ENCODE data around the gene TMEM143. TPM values are rescaled to one million over a fixed set of nuclear protein-coding genes. Genes with fewer than 3 reads are reported as not detected.
"Not testable (repeated sequence)": the region's sequence is repeated elsewhere in the genome, so short reads cannot be mapped to it uniquely, and the experiment has no call there.

The TMEM143 gene
- total RNA-seq, 1 donor from 2014 or later, result 8.5 TPM

DNA sequence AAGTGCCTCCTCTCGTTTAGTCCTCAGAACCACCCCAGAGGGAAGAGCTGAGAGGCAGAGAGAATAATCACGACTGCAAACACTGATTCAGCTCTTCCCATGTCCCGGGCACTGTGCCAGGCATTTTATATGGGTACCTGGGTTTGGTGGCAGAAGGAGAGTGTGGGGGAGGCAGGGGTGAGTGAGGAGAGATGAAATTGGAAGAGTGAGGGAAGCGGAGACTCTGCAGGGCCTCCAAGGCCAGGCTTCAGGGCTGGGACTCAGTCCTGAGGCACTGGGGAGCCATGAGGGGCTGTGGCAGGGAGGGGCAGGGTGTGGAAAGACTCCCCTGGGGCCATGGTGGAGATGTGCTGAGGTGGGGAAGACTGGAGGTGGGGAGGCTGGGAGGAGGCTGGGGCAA is 9.2 kb upstream of the TMEM143 start:
- TF ChIP-seq, protein P1, sequence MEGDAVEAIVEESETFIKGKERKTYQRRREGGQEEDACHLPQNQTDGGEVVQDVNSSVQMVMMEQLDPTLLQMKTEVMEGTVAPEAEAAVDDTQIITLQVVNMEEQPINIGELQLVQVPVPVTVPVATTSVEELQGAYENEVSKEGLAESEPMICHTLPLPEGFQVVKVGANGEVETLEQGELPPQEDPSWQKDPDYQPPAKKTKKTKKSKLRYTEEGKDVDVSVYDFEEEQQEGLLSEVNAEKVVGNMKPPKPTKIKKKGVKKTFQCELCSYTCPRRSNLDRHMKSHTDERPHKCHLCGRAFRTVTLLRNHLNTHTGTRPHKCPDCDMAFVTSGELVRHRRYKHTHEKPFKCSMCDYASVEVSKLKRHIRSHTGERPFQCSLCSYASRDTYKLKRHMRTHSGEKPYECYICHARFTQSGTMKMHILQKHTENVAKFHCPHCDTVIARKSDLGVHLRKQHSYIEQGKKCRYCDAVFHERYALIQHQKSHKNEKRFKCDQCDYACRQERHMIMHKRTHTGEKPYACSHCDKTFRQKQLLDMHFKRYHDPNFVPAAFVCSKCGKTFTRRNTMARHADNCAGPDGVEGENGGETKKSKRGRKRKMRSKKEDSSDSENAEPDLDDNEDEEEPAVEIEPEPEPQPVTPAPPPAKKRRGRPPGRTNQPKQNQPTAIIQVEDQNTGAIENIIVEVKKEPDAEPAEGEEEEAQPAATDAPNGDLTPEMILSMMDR (IDR thresholded peaks at IDR 0.05; ENCODE audit: unreplicated experiment), result no peak
- peaks cover 2% of the 10 kb centered on the region for H3K27me3 Mint-ChIP-seq (ENCODE audit: unreplicated experiment)
- H3K9me3 Mint-ChIP-seq (ENCODE audit: unreplicated experiment), result no peaks in the 10 kb centered on the region
- H3K4me3 Mint-ChIP-seq (ENCODE audit: unreplicated experiment), result no peak overlapping the region
- peak overlapping the region; percentile 18 for H3K27ac Mint-ChIP-seq (ENCODE audit: unreplicated experiment)
- no peak for DNase-seq (ENCODE audit: low spot score)
- no peaks in the 10 kb centered on the region for H3K36me3 Mint-ChIP-seq (ENCODE audit: low read depth, unreplicated experiment)
- no peaks in the 10 kb centered on the region for H3K4me1 Mint-ChIP-seq (ENCODE audit: unreplicated experiment)

DNA sequence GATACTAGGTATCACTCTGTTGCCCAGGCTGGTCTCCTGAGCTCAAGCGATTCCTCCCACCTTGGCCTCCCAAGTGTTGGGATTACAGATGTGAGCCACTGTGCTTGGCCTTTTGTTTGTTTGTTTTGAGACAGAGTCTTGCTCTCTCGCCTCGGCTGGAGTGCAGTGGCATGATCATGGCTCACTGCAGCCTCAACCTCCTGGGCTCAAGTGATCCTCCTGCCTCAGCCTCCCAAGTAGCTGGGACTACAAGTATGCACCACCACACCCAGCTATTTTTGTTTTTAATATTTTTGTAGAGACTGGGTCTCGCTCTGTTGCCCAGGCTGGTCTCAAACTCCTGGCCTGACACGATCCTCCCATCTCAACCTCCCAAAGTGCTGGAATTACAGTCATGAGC is 8.0 kb upstream of the TMEM143 start:
- H3K9me3 Mint-ChIP-seq (ENCODE audit: unreplicated experiment); H3K4me1 Mint-ChIP-seq (ENCODE audit: unreplicated experiment); DNase-seq (ENCODE audit: low spot score); H3K36me3 Mint-ChIP-seq (ENCODE audit: low read depth, unreplicated experiment); H3K27ac Mint-ChIP-seq (ENCODE audit: unreplicated experiment); H3K27me3 Mint-ChIP-seq (ENCODE audit: unreplicated experiment); H3K4me3 Mint-ChIP-seq (ENCODE audit: unreplicated experiment): not testable (repeated sequence)

DNA sequence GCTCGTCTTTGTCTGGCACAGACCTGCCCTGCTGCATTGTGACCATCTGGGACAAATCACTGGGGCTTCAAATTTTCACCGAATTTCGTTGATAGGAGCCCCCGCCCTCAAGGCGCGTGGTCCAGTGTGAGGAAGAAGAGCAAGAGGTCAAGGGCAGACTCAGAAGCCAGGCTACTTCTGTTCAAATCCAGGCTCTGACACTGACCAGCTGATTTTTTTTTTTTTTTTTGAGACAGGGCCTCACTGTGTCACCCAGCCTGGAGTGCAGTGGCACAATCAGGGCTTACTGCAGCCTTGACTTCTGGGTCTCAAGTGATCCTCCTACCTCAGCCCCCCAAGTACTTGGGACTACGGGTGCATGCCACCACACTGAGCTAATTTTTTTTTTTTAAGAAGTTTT is 7.6 kb upstream of the TMEM143 start:
- no peak for DNase-seq (ENCODE audit: low spot score)
- Mint-ChIP-seq H3K4me1 (ENCODE audit: unreplicated experiment) (no peaks in the 10 kb centered on the region), H3K9me3 (ENCODE audit: unreplicated experiment) (no peaks in the 10 kb centered on the region), H3K27ac (ENCODE audit: unreplicated experiment) (no peak overlapping the region), H3K4me3 (ENCODE audit: unreplicated experiment) (no peak overlapping the region), H3K27me3 (ENCODE audit: unreplicated experiment) (peaks cover 2% of the 10 kb centered on the region), H3K36me3 (ENCODE audit: low read depth, unreplicated experiment) (no peaks in the 10 kb centered on the region)
- TF ChIP-seq, protein P1 (IDR thresholded peaks at IDR 0.05; ENCODE audit: unreplicated experiment), result no peak

DNA sequence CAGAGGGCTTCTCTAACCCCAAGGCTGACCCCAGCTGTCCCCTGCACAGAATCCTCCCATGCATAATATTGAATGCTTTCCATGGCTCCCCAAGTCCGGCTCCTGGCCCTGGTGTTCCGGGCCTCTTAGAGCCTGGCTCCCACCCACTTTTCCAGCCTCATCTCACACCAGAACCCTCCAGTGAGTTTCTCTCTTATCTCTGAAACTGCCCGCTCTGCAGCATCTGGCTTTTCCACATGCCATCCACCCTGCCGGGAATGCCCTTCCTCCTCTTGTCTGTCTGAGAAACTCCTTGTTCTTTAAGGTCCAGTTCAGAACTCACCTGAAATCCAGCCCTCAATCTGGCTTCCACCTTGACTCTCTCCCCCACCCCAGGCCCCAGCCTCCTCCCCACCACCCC is 7.2 kb upstream of the TMEM143 start:
- no peaks in the 10 kb centered on the region for H3K4me1 Mint-ChIP-seq (ENCODE audit: unreplicated experiment)
- peaks cover 2% of the 10 kb centered on the region for H3K27me3 Mint-ChIP-seq (ENCODE audit: unreplicated experiment)
- no peaks in the 10 kb centered on the region for H3K9me3 Mint-ChIP-seq (ENCODE audit: unreplicated experiment)
- TF ChIP-seq, protein P1 (IDR thresholded peaks at IDR 0.05; ENCODE audit: unreplicated experiment), result no peak
- H3K27ac Mint-ChIP-seq (ENCODE audit: unreplicated experiment), result no peak overlapping the region
- H3K4me3 Mint-ChIP-seq (ENCODE audit: unreplicated experiment), result no peak overlapping the region
- no peak for DNase-seq (ENCODE audit: low spot score)
- no peaks in the 10 kb centered on the region for H3K36me3 Mint-ChIP-seq (ENCODE audit: low read depth, unreplicated experiment)

DNA sequence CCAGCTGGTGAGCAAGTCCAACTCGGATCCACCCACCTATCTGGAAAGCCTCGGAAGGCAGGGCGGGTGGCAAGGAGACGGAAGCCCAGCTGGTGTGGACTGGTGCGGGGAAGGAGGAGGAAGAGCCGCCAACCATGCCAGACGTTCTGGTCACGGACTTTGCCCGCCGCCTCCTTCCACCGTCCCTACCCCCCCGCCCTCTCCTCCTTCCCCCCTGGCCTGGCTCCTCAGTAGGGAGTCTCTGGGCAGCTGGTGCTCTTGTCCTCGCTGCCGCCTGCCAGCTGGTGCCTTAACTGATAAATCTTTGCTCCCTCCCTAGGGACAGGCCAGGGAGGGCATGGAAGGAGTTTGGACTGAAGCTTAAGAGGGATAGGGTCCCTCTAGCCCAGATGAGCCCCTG is 5.2 kb upstream of the TMEM143 start:
- no peak overlapping the region for H3K4me3 Mint-ChIP-seq (ENCODE audit: unreplicated experiment)
- peaks cover 1% of the 10 kb centered on the region for H3K27me3 Mint-ChIP-seq (ENCODE audit: unreplicated experiment)

More for the DNA sequence above, 5.2 kb upstream of the TMEM143 start:
- TF ChIP-seq, protein P1 (IDR thresholded peaks at IDR 0.05; ENCODE audit: unreplicated experiment), result no peak
- DNase-seq (ENCODE audit: low spot score), result no peak
- Mint-ChIP-seq H3K9me3 (ENCODE audit: unreplicated experiment) (no peaks in the 10 kb centered on the region), H3K36me3 (ENCODE audit: low read depth, unreplicated experiment) (no peaks in the 10 kb centered on the region), H3K27ac (ENCODE audit: unreplicated experiment) (no peak overlapping the region), H3K4me1 (ENCODE audit: unreplicated experiment) (no peaks in the 10 kb centered on the region)
